HG03159 (cell line): ENCODE data around the gene ILDR1.

ENCODE experiments used
- ATAC-seq: cut with Tn5 transposase; IDR thresholded peaks from one replicate; pipeline ENCODE4 v1.9.1; 2021; ENCODE audit warnings: mild to moderate bottlenecking, moderate library complexity; ENCODE audit not compliant: unreplicated experiment

The ILDR1 gene

GRCh38 chr3:121995161-121996137 lies 26.6 kb downstream of the ILDR1 start:
- ATAC-seq, result peak; percentile 36

GRCh38 chr3:121994551-121994950 lies 27.5 kb downstream of the ILDR1 start:
- no peak for ATAC-seq

DNA sequence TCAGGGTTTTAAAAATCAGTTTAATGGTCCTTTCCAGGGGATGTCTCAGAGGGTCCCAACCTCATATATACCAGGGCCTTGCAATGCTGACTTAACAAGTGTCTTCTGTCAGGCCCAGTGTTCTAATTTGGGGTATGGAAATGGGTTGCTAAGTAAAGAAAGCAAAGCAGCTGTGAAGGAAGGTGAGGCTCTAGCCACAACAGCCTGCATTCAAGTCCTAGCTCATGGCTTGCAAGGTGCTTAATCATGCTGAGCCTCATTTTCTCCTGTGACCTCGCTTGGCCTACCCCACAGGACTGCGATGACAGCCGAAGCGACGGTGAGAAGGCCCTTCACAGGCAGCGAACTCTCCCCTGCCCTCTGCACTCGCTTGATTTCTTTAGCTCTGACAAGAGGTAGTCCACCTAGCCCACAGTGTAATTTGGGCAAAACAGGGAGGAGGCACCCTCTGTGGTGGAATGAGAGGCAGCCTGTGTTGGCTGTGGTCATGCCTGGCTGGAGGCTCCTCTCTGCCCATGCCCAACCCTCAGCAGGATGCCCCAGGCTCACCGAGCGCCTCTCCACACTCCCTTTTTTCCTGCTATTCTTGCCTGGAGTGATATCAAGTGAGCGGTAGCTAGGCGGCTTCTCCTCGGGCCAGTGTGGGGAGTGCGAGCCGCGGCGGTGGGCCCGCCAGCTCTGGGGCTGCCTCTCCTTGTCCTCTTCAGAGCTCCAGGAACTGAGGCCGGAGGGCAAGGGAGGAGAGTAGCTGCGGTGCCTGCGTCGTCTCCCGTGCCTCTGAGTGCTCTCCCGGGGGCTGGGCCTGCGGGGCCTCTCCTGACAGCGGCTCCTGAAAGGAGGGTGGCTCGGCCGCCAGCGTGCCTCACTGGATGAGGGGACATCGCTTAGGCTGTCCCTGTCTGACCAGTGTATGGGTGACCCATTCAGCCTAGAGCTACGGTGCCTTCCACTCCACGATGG lies 29.2 kb downstream of the ILDR1 start:
- peak; percentile 63 for ATAC-seq

GRCh38 chr3:121989943-121990342 lies 32.1 kb downstream of the ILDR1 start:
- ATAC-seq, result no peak

DNA sequence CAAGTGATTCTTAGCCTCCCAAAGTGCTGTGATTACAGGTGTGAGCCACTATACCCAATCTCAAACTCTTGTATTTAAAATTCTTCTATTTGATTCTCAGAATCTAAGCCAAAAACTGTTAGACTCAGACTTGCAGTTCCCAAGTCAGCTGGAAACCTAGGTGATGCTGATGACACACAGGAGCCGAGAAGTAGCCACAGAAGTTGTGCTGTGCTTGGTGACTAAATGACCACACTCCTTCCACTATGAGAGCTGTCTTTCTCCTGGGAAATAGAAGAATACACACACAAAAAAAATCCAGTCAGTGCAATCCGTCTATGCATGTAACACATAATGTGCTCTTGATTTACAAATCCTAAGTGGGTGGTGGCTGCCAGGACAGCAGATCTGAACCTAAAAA lies 33.9 kb downstream of the ILDR1 start:
- ATAC-seq, result no peak

DNA sequence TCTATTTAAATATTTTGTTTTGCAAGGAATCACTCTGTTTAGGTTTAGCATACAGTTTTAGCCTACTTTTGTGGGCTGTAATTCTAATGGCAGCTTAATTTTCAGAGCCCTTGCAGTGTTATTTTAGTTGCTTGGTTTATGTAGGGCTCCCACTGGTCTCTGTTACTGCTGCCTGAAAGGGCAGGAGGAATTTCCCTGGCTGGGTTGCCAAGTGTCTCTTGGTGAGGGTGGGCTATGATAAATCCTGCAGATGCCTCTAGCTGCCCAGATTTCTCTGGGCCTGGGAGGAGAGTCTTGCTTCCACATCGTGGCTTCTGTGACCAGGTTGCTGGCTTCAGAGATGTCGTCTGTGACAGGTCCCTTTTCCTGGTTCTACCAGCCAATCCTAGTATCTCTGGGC lies 36.2 kb downstream of the ILDR1 start:
- ATAC-seq, result no peak

DNA sequence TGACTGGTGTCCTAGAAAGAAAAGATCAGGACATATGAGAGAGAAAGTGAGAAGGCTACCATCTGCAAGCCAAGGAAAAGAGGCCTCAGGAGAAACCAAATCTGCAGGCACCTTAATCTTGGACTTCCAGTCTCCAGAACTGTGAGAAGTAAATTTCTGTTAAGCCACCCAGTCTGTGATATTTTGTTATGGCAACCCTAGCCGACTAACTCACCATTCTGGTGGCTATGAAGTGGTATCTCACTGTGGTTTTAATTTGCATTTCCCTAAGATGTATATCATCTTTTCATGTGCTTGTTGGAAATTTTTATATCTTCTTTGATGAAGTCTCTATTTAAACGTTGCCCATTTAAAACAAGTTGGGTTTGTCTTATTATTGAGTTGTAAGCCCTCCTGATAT lies 40.6 kb downstream of the ILDR1 start:
- no peak for ATAC-seq

DNA sequence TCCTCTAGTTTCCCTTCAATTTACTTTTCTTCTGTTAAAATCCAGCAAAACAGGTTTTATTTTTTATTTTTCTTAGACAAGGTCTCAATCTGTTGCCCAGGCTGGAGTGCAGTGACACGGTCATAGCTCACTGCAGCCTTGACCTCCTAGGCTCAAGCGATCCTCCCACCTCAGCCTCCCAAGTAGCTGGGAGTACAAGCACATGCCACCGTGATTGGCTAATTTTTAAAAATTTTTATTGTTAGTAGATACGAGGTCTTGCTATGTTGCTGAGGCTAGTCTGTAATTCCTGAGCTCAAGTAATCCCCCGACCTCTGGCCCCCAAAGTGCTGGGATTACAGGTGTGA lies 41.6 kb downstream of the ILDR1 start:
- ATAC-seq, result no peak

GRCh38 chr3:121979734-121980449 lies 42.2 kb downstream of the ILDR1 start:
- peak; percentile 76 for ATAC-seq

DNA sequence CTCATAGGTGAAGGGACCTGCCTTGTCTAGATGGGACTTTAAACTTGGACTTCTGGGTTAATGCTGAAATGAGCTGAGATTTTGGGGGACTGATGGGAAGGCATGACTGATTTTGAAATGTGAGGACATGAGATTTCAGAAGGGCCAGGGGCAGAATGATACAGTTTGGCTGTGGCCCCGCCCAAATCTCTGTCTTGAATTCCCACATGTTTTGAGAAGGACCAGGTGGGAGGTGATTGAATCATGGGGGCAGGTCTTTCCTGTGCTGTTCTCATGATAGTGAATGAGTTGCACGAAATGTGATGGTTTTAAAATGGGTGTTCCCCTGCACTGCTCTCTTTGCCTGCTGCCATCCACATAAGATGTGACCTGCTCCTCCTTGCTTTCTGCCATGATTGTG lies 42.8 kb downstream of the ILDR1 start:
- ATAC-seq, result no peak

- no peak for ATAC-seq
Observed at GRCh38 chr3:121976727-121977126, 45.3 kb downstream of the ILDR1 start.

DNA sequence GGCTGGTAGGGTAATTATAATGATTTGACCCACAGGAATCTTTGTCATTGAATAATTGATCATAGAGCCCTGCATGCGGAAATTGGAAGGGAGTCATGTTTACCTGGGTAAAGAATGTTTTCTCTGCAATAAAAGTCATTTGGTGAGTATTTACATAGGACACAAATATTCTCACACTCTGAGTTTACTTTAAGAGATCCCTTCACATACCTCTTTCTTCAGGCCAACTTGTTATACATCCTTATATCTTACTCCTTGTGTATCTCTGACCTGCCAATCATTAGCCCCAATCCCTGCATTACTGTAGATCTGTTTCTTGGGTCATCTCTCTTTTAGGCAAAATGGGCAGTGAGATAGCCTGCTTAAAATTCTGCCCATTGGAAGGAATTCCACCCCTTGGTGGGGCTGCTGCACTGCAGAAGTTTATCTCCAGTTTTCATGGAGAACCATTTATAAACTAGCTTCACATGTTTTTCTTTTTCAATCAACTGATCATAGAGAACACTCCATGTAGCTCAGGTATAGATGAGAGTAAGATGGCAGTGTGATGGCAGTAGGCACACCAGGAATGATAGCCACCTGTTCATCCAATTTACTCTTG lies 46.2 kb downstream of the ILDR1 start:
- no peak for ATAC-seq

DNA sequence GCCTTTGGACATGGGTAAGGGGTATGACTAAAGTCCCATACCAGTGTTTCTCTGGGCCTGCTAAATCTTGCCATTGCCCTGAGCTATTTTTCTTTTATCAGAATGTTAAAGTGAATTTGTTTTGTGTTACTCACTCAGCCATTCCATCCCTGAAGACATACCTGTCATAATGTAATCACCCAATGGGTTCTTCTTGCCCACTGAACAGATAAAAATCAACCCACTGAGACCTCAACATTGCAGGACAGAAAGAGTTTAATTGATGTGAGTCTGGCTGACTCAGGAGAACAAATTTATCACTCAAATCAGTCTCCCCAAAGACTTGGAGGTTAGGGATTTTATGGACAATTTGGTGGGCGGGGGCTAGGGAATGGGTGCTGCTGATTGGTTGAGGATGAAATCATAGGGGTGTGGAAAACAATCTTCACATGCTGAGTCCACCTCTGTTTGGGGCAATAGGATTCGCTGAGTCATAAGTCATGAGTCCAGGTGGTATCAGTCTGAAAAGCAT lies 47.4 kb downstream of the ILDR1 start:
- no peak for ATAC-seq

- ATAC-seq, result no peak
Observed at GRCh38 chr3:121970047-121970446, 52.0 kb downstream of the ILDR1 start.

GRCh38 chr3:121969631-121970030 lies 52.4 kb downstream of the ILDR1 start:
- no peak for ATAC-seq

DNA sequence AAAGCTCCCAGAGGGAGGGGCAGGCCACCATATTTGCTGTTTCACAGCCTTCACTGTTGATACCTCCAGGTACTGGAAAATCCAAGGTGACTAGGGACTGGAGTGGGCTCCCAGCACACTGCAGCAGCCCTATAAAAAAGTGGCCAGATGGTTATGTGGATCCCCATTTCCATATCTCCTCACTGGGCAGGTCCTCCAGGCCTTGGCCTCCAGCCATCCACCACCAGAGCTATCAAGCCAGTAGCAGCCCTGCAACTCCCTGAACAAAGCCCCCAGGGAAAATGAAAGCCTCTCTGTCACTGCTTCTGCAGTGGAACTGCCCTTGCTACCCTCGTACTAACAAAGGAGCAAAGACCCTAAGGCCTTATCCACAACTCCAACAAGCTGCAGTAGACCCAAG lies 58.4 kb downstream of the ILDR1 start:
- no peak for ATAC-seq

GRCh38 chr3:121962443-121962842 lies 59.6 kb downstream of the ILDR1 start:
- ATAC-seq, result no peak

DNA sequence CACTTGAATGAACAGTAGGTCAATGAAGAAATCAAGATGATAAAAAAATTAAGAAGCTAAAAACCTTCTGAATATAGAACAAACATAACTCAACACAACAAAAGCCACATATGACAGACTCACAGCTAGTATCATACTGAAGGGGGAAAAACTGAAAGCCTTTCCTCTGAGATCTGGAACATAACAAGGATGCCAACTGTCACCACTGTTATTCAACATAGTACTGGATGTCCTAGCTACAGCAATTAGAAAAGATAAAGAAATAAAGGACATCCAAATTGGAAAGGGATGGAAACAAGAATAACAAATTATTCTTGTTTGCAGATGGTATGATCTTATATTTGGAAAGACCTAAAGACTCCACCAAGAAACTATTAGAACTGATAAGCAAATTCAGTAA lies 60.8 kb downstream of the ILDR1 start:
- ATAC-seq, result no peak

- no peak for ATAC-seq
Observed at GRCh38 chr3:121958801-121959200, 63.2 kb downstream of the ILDR1 start.

DNA sequence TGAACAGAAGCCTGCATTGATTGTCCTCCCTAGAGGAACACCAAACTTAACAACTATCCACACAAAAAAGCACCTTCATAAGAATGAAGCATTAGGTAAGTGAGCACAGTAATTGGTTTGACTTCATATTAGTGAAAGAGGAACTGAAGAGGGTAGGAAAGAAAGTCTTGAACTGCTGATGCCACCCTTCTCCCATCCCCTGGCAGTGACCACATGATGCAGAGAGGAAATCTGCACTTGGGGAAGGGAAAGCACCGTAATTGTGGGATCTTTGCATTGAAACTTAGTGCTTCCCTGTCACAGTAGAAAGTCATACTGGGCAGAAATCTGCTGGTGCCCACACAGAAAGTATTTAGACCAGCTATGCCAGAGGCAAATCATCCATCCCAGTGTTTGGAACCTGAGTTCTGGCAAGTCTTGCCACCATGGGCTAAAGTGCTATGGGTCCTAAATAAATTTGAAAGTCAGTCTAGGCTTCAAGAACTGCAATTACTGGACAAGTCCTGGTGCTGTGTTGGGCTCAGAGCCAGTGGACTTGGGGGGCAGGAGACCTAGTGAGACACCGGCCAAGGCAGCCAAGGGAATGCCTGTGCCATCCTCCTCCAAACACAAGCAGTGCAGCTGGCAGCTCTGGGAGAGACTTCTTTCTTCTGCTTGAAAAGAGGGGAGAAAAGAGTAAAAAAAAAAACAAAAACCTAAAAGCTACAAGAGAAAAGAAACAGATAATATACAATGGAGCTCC lies 64.2 kb downstream of the ILDR1 start:
- no peak for ATAC-seq
